ENCODE data around the gene WDFY2.

WDFY2 gene

DNA sequence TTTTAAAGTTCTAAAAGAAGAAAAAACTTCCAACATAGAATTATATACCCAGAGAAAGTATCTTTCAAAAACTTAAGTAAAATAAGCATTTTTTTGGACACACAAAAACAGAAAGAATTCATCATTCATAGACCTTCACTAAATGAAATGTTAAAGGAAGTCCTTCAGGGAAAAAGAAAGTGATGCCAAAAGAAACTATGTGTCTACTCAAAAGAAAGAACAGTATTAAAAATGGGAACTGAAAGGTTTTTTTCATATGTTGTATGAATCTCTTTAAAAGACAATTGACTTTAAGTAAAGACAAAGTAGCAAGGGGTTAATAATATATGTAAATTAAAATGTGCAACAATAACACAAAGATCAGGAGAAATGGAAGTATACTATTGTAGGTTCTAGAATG is 123.2 kb downstream of the WDFY2 start:
- no peak for DNase-seq (ENCODE audit: low read depth in 2 of 2)

DNA sequence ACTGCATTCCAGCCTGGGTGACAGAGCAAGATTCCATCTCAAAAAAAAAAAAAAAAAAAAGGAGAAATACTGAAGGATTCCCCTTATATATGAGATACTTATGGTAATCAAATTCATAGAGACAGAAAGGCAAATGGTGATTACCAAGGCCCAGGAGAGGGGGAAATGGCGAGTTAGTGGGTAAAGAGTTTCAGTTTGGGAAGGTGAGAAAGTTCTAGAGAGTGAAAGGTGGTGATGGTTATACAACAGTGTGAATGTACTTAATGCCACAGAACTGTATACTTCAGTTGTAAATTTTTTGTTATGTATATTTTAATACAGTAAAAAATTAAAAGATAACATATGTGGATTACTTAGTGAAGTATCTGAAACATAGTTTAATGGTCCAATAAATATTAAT is 129.5 kb downstream of the WDFY2 start:
- no peak for DNase-seq (ENCODE audit: low read depth in 2 of 2)

DNA sequence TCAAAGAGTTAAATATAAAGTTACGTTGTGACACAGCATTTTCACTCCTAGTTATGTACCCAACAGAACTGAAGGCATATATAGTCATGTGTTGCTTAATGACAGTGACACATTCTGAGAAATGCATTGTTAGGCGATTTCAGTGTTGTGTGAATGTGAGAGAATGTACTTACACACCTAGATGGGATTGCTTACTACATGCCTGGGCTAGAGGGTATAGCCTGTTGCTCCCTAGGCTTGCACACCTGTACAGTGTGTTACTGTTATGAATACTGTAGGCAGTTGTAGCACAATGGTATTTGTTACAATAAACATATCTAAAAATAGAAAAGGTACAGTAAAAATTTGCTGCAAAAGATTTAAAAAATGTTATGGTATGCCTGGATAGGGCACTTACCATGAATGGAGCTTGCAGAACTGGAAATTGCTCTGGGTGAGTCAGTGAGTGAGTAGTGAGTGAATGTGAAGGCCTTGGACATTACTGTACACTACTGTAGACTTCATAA is 130.5 kb downstream of the WDFY2 start:
- DNase-seq (ENCODE audit: low read depth in 2 of 2) = no peak

DNA sequence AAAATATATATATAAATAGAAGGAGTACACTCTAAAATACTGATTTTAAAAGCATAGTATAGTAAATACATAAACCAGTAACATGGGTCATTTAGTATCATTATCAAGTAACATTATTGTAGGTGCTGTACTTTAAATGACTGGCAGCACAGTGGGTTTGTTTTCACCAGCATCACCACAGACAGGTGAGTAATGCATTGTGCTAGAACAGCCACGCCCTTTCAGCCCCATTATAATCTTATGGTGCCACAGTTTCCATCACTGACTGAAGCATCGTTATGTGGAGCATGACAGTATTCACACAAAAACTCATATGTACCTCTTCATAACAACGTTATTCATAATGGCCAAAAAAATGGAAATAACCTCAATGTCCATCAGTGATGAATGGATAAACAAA is 131.4 kb downstream of the WDFY2 start:
- DNase-seq (ENCODE audit: low read depth in 2 of 2) = no peak

DNA sequence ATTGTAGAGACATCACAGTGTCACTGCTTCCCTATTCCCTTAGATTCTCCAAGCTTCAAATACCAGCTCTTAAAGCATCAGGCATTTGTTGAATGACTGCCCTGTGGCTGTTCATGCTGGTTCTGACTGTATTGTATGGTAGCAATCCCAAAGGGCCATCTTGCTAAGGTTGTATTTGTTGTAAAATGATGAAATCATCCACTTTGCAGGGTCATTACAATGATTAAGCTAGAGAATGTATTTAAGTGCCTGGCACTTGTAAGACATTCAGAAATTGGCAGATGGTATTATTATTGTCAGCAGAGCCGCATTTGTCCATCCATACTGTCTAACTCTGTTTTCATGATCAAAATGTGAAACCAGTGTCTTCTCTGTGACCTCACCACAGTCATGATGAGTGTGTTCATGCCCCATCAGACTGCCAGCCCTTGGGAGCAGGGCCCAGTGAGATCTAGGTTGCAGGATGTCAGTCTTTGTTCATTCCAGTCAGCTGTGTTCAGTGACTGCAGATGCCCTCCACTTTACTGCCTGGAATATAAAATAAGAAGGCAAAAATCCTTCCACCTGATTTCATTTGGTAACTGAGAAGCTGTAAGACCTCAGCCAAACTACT is 133.6 kb downstream of the WDFY2 start:
- no peak for DNase-seq (ENCODE audit: low read depth in 2 of 2)

DNA sequence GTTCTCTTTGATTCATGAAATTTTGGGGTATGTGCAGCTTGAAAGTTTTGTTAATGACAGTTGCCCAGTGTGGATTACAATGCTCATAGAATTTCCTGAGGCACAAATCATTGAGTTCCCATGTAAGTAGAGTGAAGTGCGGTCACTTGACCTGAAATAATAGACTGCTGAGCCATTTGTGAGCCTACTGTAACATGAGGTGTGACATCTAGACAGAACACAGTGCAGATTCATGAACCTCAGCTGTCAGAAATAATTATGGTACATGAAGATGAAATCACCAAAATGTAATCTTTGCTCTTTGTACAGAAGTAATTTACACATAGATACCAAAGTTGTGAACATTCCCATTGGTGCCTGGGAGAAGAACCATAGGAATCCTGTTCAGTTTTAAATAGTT is 135.1 kb downstream of the WDFY2 start:
- DNase-seq (ENCODE audit: low read depth in 2 of 2) = no peak

DNA sequence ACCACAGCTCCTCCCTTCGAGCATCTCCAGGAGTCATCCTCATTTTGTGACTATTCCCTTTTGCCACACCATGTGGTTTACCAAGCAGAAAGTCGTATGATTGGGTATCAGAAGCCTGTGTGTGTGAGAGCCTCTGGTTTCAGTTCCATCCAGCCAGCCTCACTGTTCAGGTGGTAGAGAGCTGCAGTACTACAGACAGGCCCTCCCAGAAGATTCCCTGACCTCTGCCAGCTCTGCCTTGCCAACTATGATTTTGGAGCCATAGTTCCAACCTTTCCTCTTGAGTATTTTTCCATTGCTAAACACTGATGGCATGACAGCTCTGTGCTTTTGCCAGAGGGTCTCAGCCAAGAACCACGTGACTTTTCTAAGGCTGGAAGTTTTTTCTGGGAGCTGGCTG is 137.2 kb downstream of the WDFY2 start:
- DNase-seq (ENCODE audit: low read depth in 2 of 2) = no peak

DNA sequence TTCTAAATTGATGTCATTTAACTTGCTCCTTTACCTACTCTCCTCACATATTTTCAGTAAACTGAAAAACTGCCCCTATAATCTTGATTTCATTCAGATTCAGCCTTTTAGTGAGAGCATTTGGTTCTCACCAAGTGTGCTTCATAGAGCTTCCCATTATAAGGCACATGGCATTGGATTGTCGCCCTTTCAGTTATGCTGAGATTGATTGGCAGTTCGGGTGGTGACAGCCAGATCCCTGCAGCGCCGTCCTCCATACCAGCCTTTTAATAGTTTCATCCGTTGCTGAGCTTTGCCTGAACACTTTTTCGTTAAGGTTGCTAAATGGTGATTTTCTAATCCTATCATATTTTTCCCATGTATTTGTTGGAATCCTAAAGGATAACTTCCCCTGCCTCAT is 139.3 kb downstream of the WDFY2 start:
- DNase-seq (ENCODE audit: low read depth in 2 of 2) = no peak

DNA sequence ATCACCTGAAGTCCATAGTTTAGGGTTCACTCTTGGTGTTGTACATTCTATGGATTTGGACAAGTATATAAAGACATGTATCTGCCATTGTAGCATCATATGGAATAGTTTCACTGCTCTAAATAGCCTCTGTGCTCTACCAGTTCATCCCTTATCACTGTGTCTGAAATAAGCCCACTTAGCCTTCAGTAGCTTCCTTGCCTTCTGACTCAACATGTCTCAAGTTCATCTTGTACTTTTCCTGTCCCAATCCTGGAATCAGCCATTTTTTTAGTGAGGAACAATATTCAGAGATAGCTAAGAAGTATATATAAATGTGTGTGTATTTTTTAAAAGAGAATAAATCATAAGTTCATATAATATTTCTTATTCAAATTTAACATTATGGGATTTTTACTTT is 140.5 kb downstream of the WDFY2 start:
- DNase-seq (ENCODE audit: low read depth in 2 of 2) = no peak

DNA sequence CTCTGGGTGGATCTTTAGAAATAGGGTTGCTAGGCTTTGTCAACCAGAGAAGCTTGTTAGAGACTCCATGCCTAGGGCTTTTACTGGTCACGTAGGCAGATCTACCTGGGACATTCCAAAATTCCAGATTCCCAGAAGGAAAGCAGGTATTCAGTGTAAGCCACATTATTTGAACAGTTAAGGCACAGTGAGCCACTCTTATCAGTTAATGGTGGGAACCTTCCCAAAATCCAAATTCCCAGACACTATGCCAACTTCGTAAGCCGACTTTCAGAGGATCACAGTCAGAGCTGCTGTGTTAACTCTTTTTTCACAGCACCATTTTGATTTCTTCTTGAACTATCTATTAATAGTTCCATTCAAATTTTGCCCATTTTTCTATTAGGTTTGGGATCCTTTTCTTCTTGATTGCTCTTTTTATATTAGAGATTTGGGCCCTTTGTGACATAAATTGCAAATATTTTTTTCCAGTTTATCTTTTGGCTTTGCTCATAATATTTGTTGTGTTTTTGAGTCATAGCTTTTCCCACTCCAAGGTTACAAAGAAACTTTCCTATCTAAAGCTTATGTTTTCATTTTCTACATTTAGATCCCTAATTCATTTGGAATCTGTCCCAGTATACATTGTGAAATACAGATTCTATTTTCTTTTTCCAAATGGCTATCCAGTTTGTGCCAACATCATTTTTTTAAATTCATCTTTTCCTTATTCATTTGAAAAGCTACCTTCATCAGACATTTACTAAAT is 142.4 kb downstream of the WDFY2 start:
- no peak for DNase-seq (ENCODE audit: low read depth in 2 of 2)

DNA sequence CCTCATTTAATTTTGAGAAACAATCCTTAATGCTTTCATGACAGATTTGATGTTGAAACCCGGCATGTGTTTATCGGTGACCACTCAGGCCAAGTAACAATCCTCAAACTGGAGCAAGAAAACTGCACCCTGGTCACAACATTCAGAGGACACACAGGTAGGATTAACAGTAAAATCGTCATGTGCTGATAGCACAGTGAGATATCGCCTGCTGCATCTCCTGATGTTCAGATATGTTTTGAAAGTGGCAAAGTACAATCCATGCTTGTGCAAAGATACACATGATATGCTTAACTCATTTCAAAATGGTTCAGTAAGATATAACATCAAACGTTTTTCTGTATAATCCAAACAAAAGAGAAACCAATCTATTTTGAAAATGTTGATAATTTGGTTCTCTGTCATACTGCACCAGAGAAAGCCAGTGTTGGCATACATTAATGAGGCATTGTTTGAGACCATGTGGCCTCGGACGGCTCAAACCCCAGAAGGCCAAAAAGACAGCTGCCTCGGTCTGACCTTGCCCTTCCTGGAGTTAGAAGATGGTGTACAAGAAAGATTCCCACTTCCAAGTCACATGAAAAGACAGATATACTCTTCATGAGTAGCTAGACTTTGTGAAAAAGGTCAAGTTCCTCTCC is 143.5 kb downstream of the WDFY2 start:
- DNase-seq (ENCODE audit: low read depth in 2 of 2) = no peak

DNA sequence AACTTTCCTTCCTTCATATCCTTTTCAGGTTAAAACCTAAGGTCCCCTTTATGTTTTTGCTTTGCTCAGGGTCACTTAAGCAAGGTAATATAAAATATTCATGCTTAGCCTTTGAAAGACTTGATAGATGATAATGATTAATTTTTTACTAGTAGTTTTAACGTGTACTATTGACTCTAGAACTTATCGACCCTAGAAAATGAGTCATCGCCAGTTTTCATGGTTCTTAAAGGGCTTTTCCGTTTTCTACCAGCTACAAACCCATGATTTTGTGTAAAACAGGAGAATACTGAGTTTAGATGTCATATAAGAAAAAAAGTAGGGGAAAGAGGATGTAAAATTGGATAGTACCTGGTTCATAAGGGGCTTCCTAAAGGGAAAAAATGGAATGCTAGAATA is 144.0 kb downstream of the WDFY2 start:
- DNase-seq (ENCODE audit: low read depth in 2 of 2) = no peak

DNA sequence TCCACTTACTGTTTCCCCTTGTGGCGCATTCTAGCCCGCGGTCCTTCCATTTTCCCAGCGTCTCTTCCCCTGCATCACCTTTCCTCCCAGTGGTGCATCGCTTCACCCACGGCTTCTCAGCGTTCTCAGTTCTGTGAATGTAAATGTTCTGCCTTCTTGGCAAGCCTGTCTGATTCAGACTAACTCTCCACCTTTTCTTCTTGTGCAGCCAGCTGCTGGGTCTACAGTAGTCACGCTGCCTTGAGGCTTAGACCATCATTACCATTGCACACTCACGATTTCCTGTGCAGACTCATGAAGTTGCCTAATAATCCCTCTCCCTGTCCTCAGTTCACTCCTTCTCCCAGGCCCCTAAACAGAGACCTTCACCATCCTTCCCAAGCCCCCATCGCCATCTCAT is 144.7 kb downstream of the WDFY2 start:
- no peak for DNase-seq (ENCODE audit: low read depth in 2 of 2)

DNA sequence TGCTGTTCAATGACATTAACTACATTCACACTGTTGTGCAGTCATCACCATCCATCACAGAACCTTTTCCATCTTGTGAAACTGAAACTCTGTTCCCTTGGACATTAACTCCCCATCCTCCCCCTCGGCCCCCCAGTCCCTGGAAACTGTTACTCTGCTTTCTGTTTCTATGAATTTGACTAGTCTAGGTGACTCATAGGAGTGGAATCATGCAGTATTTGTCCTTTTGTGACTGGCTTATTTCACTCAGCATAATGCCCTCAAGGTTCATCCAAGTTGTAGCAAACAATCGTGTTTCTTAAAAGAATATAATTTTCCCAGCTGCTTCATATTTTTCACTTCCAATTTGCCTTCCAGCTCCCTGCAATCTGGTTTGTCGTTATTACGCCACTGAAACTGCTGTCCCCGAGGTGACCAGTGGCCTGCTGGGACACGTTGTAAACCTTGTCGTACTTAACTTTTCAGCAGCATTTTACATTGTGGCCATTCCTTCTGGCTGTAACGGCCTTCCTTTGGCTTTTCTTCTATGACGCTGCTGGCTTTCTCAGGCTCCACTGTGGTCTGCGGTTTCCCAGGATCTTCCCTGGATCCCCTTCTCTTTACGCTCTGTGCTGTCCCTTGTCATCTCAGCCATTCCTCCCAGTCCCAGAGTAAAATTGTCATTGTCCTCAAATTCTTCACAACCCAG is 145.7 kb downstream of the WDFY2 start:
- peak in 1 of 2 donors; percentile 1 for DNase-seq (ENCODE audit: low read depth in 2 of 2)

DNA sequence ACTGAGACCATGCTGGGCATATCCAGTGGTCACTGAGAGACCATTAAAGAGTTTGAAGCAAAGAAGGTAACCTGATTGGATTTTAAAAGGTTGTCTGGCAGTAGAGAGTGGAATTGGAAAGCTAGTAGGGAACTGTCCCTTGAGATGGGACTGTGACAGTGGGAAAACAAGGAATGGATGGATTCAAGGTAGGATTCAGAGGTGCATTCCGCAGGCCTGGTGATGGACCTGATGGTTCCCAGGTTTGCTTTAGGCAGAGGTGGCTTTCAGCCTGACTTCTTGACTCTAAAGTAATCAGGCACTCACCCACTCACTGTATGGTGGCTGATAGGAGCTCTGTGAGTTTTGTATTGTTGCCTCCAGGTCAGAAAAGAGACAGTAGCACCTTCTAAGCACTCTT is 146.7 kb downstream of the WDFY2 start:
- DNase-seq (ENCODE audit: low read depth in 2 of 2) = no peak

DNA sequence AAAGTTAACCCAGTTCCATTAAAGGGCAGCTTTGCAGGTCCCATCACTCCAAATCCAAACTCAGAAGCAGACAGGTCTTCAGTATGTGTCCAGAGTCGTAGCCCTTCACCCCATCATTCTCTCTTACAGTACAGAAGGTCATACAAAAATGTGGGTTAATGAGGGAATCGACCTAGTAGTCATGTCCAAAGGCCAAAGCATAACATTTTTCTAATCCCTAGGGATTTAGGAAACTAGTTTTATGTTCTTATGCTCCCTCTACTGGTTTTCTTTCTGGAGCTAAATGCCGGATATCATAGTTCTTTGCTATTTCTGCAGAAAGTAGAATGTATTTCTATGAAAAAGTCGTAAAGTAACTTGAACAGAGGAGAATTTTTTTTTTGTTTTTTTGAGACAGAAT is 147.5 kb downstream of the WDFY2 start:
- DNase-seq (ENCODE audit: low read depth in 2 of 2) = no peak

DNA sequence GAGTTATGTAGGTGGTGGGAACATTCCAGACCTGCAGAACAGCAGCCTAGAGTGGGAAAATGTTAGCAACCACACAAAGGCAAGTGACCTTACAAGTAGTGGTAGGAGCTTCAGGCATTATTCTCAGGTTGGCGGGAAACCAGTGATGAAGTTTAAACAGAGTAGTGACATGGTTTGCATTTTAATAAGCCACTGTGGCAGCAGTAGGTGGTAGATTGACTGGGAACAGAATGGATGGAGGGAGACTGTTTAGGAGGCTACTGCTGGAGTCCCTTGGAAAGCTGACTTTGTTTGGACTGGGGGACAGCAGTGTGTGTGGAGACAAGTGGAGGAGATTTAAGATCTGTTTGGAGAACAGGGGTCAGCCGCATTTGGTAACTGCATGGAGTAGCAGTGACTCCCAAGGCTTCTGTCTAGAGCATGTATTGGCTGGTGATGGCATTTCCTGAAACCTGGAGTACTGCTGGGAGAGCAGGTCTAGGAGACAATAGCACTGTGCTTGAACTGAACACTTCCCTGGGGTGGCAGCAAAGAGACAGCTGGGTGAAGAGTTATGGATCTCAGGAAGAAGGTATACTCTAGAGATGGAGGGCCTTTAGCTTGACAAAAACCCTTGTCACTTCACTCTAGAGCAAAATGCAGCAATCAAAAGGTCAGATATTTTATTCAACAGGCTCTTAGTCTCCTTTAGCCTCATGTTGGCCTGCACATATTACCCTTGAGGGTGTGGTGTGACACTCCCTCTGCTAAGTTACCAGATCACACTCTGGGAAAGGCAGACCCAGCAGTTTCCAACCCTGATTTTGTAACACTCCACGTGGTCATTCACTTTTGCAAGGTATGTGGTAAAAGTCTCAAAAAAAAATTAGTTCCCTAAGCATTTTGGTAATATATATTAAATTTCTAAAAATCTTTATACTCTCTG is 149.4 kb downstream of the WDFY2 start:
- no peak for DNase-seq (ENCODE audit: low read depth in 2 of 2)

DNA sequence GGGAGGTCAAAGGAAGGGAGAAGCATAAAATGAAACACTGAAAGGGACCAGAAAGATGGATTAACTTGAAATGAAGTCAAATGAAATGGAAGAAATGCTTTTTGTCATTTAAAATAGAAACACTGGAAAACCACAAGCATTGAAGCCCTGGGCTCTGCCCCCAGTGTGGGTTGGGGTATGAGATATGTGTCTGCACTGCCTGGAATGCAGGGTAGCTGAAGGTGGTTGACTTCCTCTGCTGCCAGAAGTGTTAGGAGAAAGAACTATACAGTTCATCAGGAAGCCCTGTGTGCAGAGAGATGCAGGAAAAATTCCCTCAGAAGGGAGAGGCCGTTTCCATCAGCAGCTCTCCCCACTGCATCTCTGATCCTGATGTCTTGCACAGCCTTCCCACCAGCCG is 150.5 kb downstream of the WDFY2 start:
- DNase-seq (ENCODE audit: low read depth in 2 of 2) = no peak

DNA sequence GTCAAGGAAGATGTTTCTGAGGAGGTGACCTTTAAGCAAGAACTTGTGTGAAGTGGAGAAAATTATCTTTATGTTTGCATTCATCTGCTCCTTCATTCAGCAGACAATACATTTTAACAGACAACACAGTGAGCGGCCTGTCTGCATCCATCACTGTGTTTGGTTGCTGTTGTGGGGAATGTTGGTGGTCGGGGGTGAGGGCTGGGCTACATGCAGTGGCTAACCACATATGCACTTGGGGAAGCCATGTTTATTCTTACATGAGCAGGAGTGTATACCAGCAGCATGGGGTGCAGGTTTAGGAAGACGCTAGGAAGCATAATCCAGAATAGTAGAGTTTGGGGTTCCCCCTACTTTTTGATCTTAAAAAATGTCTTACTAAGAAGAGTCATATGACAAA is 153.3 kb downstream of the WDFY2 start:
- DNase-seq (ENCODE audit: low read depth in 2 of 2) = no peak

DNA sequence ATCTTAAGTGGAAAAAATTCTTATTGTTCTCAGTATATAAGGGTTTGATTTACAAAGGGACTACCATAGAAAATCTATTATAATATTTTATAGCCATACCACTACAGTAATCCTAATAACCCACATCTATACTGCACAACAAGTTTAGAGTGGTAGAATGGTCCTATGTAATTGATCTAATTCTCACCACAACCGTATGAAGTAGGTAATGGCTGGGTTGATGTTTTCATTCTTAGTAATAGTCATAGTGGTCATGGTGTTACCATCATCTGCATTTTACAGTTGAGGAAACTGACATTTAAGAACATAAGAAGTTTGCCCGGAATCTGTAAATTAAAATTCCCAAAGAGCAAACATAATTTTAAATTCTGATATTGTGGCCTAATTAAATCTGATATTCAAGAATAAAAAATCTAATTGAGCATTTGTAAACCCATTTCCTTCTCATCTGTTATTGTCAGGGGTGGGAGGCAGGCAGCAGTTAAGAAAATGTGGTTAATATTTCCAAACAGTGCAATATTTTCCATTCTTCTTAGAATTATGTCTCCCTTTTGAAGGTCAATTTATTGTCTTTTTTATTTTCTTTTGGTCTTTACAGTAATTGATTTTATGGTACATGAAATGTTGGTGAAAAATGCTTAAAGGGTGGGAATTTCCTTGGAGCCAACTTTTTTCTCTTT is 154.1 kb downstream of the WDFY2 start:
- DNase-seq (ENCODE audit: low read depth in 2 of 2) = no peak
